ENCODE data around the gene CAPN9.
"Not testable (repeated sequence)": the region's sequence is repeated elsewhere in the genome, so short reads cannot be mapped to it uniquely, and the experiment has no call there.

The CAPN9 gene

DNA sequence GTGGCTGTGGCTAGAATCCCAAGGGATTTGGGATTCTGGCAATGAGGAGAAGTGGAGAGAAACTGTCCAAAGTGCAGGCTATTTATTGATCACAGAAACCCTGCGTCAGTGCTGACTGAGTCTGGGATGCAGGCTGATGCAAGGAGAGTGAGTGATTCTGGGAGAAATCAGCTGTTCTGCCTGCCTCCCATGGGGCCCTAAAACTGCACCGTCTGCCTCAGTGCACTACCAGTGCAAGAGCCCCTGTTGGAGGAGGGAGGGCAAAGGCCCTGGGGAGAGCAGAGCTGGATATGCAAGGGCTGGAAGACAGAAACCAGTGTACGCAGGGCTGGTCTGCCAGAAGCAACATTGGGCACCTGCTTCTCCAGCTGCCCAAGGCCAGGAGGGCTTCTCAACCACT lies 78.6 kb downstream of the CAPN9 start:
- Mint-ChIP-seq H3K4me3 (no peak overlapping the region), H3K4me1 (no peaks in the 10 kb centered on the region)

GRCh38 chr1:230826166-230826875 lies 79.1 kb downstream of the CAPN9 start:
- Mint-ChIP-seq H3K27me3 (peaks cover 2% of the 10 kb centered on the region), H3K4me1 (no peaks in the 10 kb centered on the region), H3K4me3 (no peak overlapping the region), H3K9me3 (no peaks in the 10 kb centered on the region), H3K36me3 (no peaks in the 10 kb centered on the region), H3K27ac (no peak overlapping the region)

More for the DNA sequence above, 78.6 kb downstream of the CAPN9 start:
- Mint-ChIP-seq H3K27me3 (no peaks in the 10 kb centered on the region), H3K9me3 (no peaks in the 10 kb centered on the region), H3K36me3 (no peaks in the 10 kb centered on the region), H3K27ac (no peak overlapping the region)

GRCh38 chr1:230827081-230827681 lies 80.0 kb downstream of the CAPN9 start:
- Mint-ChIP-seq H3K4me3 (no peak overlapping the region), H3K27me3 (peaks cover 2% of the 10 kb centered on the region), H3K4me1 (no peaks in the 10 kb centered on the region), H3K27ac (no peak overlapping the region), H3K9me3 (no peaks in the 10 kb centered on the region), H3K36me3 (peaks cover 2% of the 10 kb centered on the region)

DNA sequence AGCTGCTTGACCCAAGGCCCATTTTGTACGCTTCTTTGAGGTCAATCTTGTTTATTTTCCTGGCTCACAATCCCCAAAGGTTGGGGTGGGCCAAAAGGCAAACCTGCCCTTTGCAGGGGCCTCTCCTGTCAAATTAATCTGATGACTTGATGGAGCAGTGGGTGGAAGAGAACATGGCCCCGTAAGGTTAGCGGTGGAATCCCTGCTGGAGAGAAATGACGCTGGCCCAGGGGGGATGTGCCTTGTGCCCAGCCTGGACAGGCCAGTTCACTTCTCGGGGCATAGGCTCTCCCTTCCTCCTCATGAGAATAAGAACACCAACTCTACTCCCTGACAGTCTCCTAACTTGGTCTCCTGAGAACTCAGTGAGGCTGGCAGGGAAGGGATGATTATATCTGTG lies 80.6 kb downstream of the CAPN9 start:
- Mint-ChIP-seq H3K4me1 (no peaks in the 10 kb centered on the region), H3K36me3 (peaks cover 2% of the 10 kb centered on the region), H3K27ac (no peak overlapping the region), H3K27me3 (peaks cover 2% of the 10 kb centered on the region), H3K9me3 (no peaks in the 10 kb centered on the region), H3K4me3 (no peak overlapping the region)

GRCh38 chr1:230828421-230828820 lies 81.2 kb downstream of the CAPN9 start:
- Mint-ChIP-seq H3K9me3 (no peaks in the 10 kb centered on the region), H3K27me3 (peaks cover 2% of the 10 kb centered on the region), H3K27ac (no peak overlapping the region), H3K36me3 (peaks cover 2% of the 10 kb centered on the region), H3K4me3 (no peak overlapping the region), H3K4me1 (no peaks in the 10 kb centered on the region)

DNA sequence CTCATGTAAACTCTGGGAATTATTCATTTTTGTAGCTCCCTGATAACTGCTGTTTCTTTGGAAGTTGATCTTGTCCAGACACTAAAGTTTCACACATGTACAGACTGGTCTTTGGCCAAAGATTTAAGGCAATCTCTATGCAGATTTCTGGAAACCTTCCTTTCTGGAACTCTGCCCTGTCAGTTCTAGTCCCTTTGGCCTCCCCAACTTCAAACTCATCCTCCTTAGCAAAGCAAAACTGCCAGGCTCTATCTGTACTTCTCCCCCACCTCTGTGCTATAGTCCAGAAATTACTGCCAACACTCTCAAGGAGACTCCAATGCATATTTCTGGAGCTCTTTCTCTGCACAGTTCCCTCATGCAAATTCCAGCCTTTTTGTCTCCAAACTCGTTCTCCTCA lies 84.6 kb downstream of the CAPN9 start:
- H3K36me3 Mint-ChIP-seq: peaks cover 2% of the 10 kb centered on the region
- H3K9me3 Mint-ChIP-seq: no peaks in the 10 kb centered on the region
- H3K4me3 Mint-ChIP-seq: no peak overlapping the region
- H3K27ac Mint-ChIP-seq: no peak overlapping the region
- H3K27me3 Mint-ChIP-seq: peaks cover 5% of the 10 kb centered on the region
- H3K4me1 Mint-ChIP-seq: no peaks in the 10 kb centered on the region

DNA sequence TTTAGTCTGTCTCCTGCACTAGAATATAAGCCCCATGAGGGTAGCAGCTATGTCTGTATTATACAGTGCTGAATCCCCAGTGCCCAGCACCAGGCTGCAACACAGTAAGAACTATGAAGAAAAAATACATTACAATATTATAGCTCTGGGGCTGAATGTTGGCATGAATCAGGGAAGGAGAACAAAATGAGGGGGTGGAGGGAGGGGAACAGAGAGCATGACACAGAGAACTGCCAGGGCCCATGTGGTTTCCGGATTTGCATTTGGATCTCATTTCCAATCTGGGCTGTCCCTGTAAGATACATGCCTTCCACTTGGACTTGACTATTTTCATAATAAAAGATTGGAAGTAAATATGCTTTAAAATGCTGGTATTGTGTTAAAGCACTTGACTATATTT lies 85.3 kb downstream of the CAPN9 start:
- Mint-ChIP-seq H3K4me1 (no peaks in the 10 kb centered on the region), H3K27ac (no peak overlapping the region), H3K27me3 (peaks cover 5% of the 10 kb centered on the region), H3K4me3 (no peak overlapping the region), H3K36me3 (peaks cover 3% of the 10 kb centered on the region), H3K9me3 (no peaks in the 10 kb centered on the region)

DNA sequence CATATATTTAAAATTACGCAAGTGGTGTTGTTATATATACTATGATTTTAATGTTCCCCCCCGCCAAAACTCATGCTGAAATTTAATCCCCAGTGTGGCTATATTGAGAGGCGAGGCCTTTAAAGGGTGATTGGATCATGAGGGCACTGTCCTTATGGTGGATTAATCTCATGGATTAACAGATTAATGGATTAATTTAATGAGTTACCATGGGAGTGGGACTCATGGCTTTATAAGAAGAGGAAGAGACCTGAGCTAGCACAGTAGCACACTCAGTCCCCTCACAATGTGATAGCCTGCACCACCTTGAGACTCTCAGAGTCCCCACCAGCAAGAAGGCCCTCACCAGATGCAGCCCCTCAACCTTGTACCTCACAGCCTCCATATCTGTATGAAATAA lies 86.3 kb downstream of the CAPN9 start:
- Mint-ChIP-seq H3K4me1 (no peaks in the 10 kb centered on the region), H3K9me3 (no peaks in the 10 kb centered on the region), H3K4me3 (no peak overlapping the region), H3K27me3 (peaks cover 5% of the 10 kb centered on the region), H3K27ac (no peak overlapping the region), H3K36me3 (peaks cover 6% of the 10 kb centered on the region)

- Mint-ChIP-seq H3K9me3 (no peaks in the 10 kb centered on the region), H3K36me3 (peaks cover 10% of the 10 kb centered on the region), H3K4me3 (no peak overlapping the region), H3K27me3 (peaks cover 5% of the 10 kb centered on the region), H3K4me1 (no peaks in the 10 kb centered on the region), H3K27ac (no peak overlapping the region)
Measured at GRCh38 chr1:230834292-230834691, 87.1 kb downstream of the CAPN9 start.

DNA sequence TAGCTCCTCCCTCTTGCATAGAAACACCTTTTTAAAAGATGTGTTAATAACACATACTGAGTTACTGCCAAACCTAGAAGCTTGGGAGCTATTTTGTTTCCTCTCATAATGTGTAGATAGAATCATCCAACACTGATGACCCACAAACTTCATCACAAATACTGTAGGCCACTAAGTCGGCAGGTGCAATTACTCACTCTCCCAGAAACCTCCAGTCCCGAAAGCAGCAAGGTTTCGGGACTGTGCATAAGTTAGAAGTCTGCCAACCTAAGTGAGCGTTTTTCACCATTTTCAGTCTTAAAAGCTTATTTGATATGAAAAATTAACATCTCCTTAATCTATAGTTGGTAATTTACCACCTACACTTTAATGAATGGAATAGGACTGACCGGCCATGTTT lies 89.2 kb downstream of the CAPN9 start:
- Mint-ChIP-seq H3K27ac (no peak overlapping the region), H3K27me3 (peaks cover 3% of the 10 kb centered on the region), H3K4me3 (no peak overlapping the region)

DNA sequence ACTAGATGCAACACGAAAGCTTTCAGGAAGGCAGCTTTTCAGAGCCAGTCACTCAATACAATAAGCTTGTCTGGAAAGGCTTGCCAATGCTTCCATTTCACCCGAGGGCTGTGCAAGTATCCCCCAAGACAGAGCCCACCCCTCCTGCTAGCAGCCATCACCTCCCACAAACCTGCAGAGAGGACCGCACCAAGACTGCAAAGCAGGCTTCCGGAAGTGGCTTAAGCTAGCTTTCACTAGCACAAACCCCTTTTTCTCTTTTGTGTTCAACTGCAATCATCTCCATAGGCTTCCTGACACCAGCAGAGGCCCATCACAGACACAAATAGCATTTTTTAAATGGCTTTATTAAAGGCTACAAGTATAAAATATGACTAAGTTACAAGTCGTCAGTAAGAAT lies 89.6 kb downstream of the CAPN9 start:
- Mint-ChIP-seq H3K27me3 (peaks cover 3% of the 10 kb centered on the region), H3K27ac (no peak overlapping the region), H3K9me3 (no peaks in the 10 kb centered on the region), H3K4me3 (no peak overlapping the region), H3K36me3 (peaks cover 16% of the 10 kb centered on the region), H3K4me1 (no peaks in the 10 kb centered on the region)

More for the DNA sequence above, 89.2 kb downstream of the CAPN9 start:
- no peaks in the 10 kb centered on the region for H3K9me3 Mint-ChIP-seq
- peaks cover 16% of the 10 kb centered on the region for H3K36me3 Mint-ChIP-seq
- H3K4me1 Mint-ChIP-seq: no peaks in the 10 kb centered on the region

- Mint-ChIP-seq H3K4me3 (no peak overlapping the region), H3K9me3 (no peaks in the 10 kb centered on the region), H3K36me3 (peaks cover 21% of the 10 kb centered on the region), H3K27me3 (peaks cover 3% of the 10 kb centered on the region), H3K27ac (no peak overlapping the region), H3K4me1 (no peaks in the 10 kb centered on the region)
Measured at GRCh38 chr1:230839173-230839572, 92.0 kb downstream of the CAPN9 start.

GRCh38 chr1:230842801-230843200 lies 95.6 kb downstream of the CAPN9 start:
- Mint-ChIP-seq H3K9me3 (no peaks in the 10 kb centered on the region), H3K36me3 (peaks cover 19% of the 10 kb centered on the region), H3K4me1 (no peaks in the 10 kb centered on the region), H3K4me3 (no peak overlapping the region), H3K27me3 (no peaks in the 10 kb centered on the region), H3K27ac (no peak overlapping the region)

DNA sequence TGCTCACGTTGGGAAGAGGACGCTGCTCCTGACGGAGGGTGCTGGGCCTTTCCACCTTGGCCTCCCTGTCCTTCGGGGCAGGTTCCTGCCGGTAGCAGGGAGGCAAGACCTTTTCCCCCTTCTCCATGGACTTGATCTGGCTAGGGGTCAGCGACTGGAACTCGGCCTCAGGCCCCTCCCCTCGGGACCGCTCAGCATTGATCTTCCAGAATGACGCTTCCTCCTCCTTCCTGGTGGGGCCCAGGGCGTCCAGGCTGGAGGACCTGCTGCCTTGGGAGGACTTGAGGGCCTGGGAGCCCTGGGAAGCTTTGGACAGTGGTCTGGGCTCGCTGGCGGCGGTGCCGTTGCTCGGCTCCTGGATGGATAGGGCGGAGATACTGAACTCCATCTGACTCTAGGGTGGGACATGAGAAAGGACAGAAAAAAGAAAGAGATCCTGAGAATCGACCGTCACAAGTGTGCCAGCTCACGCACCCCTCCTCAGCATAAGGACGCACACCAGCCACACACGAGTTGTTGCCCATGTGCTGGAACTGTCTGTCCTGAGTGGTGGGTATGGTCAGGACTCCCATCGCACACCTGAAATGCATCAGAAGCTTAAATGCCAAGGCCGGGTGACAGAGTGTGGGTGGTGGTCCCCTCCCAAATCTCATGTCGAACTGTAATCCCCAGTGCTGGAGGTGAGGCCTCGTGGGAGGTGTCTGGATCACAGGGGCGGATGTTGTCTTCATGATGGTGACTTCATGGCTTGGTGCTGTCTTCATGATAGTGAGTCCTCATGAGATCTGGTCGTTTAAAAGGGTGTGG lies 96.5 kb downstream of the CAPN9 start:
- no peak overlapping the region for H3K4me3 Mint-ChIP-seq
- H3K27me3 Mint-ChIP-seq: no peaks in the 10 kb centered on the region
- no peaks in the 10 kb centered on the region for H3K4me1 Mint-ChIP-seq
- H3K36me3 Mint-ChIP-seq: peaks cover 19% of the 10 kb centered on the region
- H3K9me3 Mint-ChIP-seq: no peaks in the 10 kb centered on the region
- no peak overlapping the region for H3K27ac Mint-ChIP-seq

DNA sequence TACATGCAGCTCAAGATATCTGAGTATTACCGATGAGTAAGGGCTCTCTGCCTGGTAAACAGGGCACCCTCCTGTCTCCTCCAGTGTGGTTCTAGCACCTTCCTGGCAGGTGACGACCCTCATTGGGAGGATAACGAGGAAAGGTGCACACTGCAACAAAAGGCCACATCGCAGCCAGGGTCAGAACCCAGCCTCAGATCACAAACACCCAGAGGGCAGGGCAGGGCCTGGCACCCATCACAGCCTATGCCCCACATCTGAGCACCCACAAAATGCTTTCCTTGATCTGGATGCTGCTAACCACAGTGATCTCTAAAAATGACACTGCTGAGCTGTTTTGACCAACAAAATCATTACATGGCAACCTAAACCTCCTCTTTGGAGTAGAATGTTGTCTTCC lies 97.4 kb downstream of the CAPN9 start:
- Mint-ChIP-seq H3K27ac (no peak overlapping the region), H3K4me1 (no peaks in the 10 kb centered on the region), H3K36me3 (peaks cover 15% of the 10 kb centered on the region), H3K4me3 (no peak overlapping the region), H3K27me3 (no peaks in the 10 kb centered on the region), H3K9me3 (no peaks in the 10 kb centered on the region)

GRCh38 chr1:230845184-230845583 lies 98.0 kb downstream of the CAPN9 start:
- H3K9me3 Mint-ChIP-seq, H3K27ac Mint-ChIP-seq: not testable (repeated sequence)

More at GRCh38 chr1:230845184-230845583, 98.0 kb downstream of the CAPN9 start:
- H3K4me3 Mint-ChIP-seq, H3K27me3 Mint-ChIP-seq, H3K4me1 Mint-ChIP-seq: not testable (repeated sequence)
- H3K36me3 Mint-ChIP-seq: peaks cover 12% of the 10 kb centered on the region
